D721Med (cell line): ENCODE results near the gene MORC4.

Experiments
- DNase-seq: peaks from one replicate; pipeline ENCODE4 v3.0.0; 2011; ENCODE audit warnings: low spot score; ENCODE audit not compliant: insufficient read length
- FAIRE-seq: peaks from 2 replicates; lab custom pipeline; 2011; peaks lifted over from hg19 to GRCh38; lab: Jason Lieb, UNC
- TF ChIP-seq, protein P1 (sequence below): IDR thresholded peaks from 2 replicates; pipeline ENCODE4 v1.5.1; 2012; ENCODE audit warnings: mild to moderate bottlenecking, control low read depth; ENCODE audit not compliant: insufficient read depth; ENCODE audit errors: missing control alignments

Gene MORC4

DNA sequence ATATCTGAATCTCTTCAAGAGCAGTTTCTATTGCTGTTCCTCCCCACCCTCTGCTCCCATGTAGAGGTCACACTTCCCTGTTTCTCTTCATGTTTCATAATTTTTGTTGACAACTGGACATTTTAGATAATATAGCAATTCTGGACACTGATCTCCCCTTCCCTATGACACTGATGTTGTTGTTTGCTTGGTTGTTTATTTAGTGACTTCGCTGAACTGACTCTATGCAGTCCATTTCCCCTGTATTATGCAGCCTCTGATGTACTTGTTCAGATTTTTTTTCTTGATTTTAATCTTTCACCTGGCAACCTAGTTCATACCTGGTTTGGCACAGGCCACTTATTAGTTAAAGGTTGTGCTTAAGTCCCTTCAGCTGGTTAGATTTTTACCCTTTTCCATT lies 50.6 kb downstream of the MORC4 start:
- TF ChIP-seq, protein P1, sequence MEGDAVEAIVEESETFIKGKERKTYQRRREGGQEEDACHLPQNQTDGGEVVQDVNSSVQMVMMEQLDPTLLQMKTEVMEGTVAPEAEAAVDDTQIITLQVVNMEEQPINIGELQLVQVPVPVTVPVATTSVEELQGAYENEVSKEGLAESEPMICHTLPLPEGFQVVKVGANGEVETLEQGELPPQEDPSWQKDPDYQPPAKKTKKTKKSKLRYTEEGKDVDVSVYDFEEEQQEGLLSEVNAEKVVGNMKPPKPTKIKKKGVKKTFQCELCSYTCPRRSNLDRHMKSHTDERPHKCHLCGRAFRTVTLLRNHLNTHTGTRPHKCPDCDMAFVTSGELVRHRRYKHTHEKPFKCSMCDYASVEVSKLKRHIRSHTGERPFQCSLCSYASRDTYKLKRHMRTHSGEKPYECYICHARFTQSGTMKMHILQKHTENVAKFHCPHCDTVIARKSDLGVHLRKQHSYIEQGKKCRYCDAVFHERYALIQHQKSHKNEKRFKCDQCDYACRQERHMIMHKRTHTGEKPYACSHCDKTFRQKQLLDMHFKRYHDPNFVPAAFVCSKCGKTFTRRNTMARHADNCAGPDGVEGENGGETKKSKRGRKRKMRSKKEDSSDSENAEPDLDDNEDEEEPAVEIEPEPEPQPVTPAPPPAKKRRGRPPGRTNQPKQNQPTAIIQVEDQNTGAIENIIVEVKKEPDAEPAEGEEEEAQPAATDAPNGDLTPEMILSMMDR, result no peak
- DNase-seq, result no peak
- FAIRE-seq, result no peak

DNA sequence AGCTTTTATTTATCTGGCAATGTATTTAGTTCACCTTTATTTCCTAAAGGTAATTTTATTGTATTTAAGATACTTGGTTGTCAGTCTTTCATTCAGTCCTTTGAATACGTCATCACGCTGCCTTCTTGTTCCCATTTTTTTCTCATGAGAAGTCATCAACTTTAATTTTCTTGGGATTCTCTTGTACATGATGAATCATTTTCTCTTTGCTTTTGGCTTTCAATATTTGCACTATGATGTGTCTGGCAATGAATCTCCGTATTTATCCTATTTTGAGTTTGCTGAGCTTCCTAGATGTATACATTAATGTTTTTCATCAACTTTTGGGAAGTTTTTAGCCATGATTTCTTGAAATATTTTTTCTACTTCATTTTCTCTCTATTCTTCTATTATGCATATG lies 51.4 kb downstream of the MORC4 start:
- TF ChIP-seq, protein P1, result no peak
- DNase-seq, result no peak
- FAIRE-seq, result no peak

DNA sequence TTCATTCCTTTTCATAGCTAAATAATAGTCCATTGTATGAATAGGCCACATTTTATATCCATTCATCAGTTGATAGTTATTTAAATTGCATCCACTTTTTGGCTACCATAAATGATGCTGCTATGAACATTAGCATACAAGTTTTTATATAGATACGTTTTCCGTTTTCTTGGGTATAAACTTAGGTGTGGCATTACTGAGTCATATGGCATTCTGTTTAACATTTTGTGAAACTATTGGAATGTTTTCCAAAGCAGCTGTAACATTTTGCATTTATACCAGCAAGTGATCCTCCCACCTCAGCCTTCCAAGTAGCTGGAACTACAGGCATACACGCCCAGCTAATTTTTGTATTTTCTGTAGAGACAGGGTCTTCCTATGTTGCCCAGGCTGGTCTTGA lies 53.5 kb downstream of the MORC4 start:
- TF ChIP-seq, protein P1, result no peak
- no peak for FAIRE-seq
- no peak for DNase-seq

DNA sequence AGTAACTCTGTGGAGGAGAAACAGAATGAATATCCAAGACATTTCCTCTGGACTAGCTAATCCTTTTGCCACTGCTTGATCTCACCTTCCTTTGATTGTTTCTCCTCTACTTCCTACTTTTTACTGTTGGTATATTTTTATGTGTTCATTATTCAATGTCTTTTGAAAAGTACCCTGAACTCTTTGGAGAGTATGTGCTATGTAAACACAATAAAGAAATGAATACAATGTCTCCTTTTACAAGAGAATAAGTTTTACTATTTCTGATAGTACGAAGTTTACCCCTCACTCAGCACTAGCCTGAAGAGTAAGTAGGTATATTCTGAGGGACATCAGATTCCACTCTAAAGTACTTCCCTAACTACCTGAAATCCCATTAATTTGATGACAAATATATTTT lies 59.9 kb downstream of the MORC4 start:
- FAIRE-seq, result no peak
- TF ChIP-seq, protein P1, result no peak
- DNase-seq, result no peak

DNA sequence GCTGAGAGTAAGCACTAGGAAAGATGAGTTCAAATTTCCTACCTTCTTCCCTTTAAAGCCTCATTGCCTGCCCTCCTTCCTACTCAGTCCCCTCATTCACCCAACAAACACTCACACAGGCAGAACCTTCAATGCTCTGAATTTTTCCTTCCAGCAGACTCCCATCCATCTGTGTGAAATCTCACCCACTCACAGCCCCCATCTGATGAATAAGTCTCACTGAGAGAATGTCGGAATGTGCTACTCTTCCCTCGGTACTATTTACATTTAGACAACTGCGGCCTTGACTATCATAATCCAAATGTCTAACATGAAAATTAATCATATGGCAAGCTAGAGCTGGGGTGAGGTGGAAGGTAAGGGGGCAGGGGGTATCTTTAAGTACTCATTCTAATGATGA lies 60.4 kb downstream of the MORC4 start:
- FAIRE-seq, result no peak
- TF ChIP-seq, protein P1, result no peak

DNA sequence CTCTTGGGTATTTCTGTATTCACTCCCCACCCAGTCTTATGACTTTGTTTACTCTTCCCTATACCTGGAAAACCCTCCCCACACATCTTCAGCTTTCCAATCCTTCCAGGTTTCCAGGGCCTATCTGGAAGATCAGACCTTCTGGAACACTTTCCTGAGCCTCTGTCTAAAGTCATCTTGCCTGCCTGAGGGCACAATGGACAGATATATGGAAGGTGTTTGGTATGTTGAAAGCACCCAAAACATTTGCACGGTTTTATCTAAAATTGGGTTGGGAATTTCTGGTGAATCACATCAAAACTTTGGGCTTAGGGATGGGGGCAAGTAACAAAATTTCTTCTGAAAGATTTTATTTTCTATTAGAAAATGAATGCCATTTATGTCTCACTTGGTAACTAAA lies 63.8 kb downstream of the MORC4 start:
- DNase-seq, result no peak
- TF ChIP-seq, protein P1, result no peak
- FAIRE-seq, result no peak

More for the DNA sequence above, 60.4 kb downstream of the MORC4 start:
- no peak for DNase-seq

DNA sequence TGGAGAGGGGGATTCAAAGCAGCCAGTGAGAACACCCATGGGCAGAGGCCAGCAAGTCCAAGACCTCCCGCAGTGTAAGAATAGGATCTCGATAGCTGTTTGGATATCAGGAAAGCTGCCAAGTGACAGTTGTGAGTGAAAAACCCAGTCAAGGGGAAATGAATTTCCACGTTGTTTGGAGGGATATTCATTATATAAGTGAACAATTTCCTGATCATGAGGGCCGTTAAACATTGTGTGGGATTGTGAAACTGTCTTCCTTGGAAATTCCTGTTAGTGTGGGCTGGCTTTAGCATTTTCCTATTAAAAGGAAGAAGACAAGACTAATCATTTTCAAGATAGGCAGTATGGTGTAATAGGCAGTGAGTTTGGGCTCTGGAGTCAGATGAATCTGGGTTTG lies 64.8 kb downstream of the MORC4 start:
- TF ChIP-seq, protein P1, result no peak
- DNase-seq, result no peak
- FAIRE-seq, result no peak
